Mucosa of descending colon (tissue), 3 donors: ENCODE measurements around the gene ARSG. TPM values are rescaled to one million over a fixed set of nuclear protein-coding genes. Genes with fewer than 3 reads are reported as not detected.
A peak's percentile ranks its signal among the peaks of the same experiment; 100 is the strongest.
"Not testable (repeated sequence)": the region's sequence is repeated elsewhere in the genome, so short reads cannot be mapped to it uniquely, and the experiment has no call there.

Experiments used
- ATAC-seq: fragments of 200-7000 bp; cut with Tn5 transposase; one replicate; pipeline ENCODE4 v1.9.1; 2020; ENCODE audit warnings: mild to moderate bottlenecking, moderate library complexity
- DNase-seq, 3 donors: peaks; one replicate each; pipeline ENCODE4 v3.0.0-alpha.2; 2020
- H3K36me3 ChIP-seq: fragments of 200-600 bp; one replicate; pipeline ENCODE4 v1.8.0; 2021; ENCODE audit warnings: low read depth, mild to moderate bottlenecking
- H3K4me1 ChIP-seq: fragments of 200-600 bp; one replicate; pipeline ENCODE4 v1.8.0; 2021; ENCODE audit warnings: low read depth, mild to moderate bottlenecking
- H3K4me3 ChIP-seq: fragments of 200-600 bp; one replicate; pipeline ENCODE4 v1.8.0; 2021; ENCODE audit warnings: mild to moderate bottlenecking
- H3K9me3 ChIP-seq: fragments of 200-600 bp; one replicate; pipeline ENCODE4 v1.8.0; 2021; ENCODE audit warnings: mild to moderate bottlenecking
- CTCF ChIP-seq: fragments of 200-600 bp; IDR thresholded peaks from one replicate; pipeline ENCODE4 v1.8.0; 2022; ENCODE audit warnings: antibody characterized with exemption, mild to moderate bottlenecking
- intact Hi-C, 2 donors: fragments of 100-400 bp; cut with DNase I in 1 of 2; cut with micrococcal nuclease in 1 of 2; formaldehyde crosslinking; loops; one replicate each; pipeline versions ENCODE4 v1.11.0 to v1.11.1; 2022; cut with DNase I, micrococcal nuclease
- total RNA-seq, 3 donors: library from RNA; stranded (reverse); fragmentation: NEBNext Ultra II Directional in 2 of 3; extraction: Animal tissue kit (Norgen Biotek cat#: 25700) in 2 of 3; gene quantifications; one replicate each; pipeline versions ENCODE4 v1.2.1 to v1.2.4, GENCODE V29; 2021 to 2023
- donor health status: DM: no; HTN: no; CAD: no; lungs with moderate emphysema.
- donor health status: DM: no; HTN: no; CAD: no.
- donor health status: DM: no; HTN: yes; CAD: no.

Gene ARSG
- total RNA-seq, 3 donors from 2014 or later = 1.7 to 3.1 (median 2.1) TPM

GRCh38 chr17:68353111-68353521 lies 61.8 kb downstream of the ARSG start:
- intact Hi-C loops = no loop called here
- H3K4me3 ChIP-seq = no peak overlapping the region
- H3K4me1 ChIP-seq = no peaks in the 10 kb centered on the region
- TF ChIP-seq CTCF = no peak
- no peaks in the 10 kb centered on the region for H3K36me3 ChIP-seq
- ATAC-seq = no peak
- no peaks in the 10 kb centered on the region for H3K9me3 ChIP-seq
- no peak for DNase-seq

- H3K9me3 ChIP-seq, intact Hi-C loops, DNase-seq, H3K36me3 ChIP-seq, H3K4me3 ChIP-seq, H3K4me1 ChIP-seq, ATAC-seq: not testable (repeated sequence)
Observed at GRCh38 chr17:68354311-68354710, 63.0 kb downstream of the ARSG start.

- H3K4me1 ChIP-seq, DNase-seq, ATAC-seq, H3K36me3 ChIP-seq, intact Hi-C loops, H3K4me3 ChIP-seq, H3K9me3 ChIP-seq: not testable (repeated sequence)
Observed at GRCh38 chr17:68355108-68355507, 63.8 kb downstream of the ARSG start.

- intact Hi-C loops = no loop called here
- DNase-seq (peak in 1 of 3 donors; percentile 37), ATAC-seq (peak; percentile 88)
- Histone ChIP-seq H3K4me3 (no peak overlapping the region), H3K9me3 (no peaks in the 10 kb centered on the region), H3K4me1 (no peaks in the 10 kb centered on the region), H3K36me3 (no peaks in the 10 kb centered on the region)
- no peak for TF ChIP-seq CTCF
Observed at GRCh38 chr17:68356520-68356919, 65.2 kb downstream of the ARSG start.

- intact Hi-C loops = no loop called here
- Histone ChIP-seq H3K4me3 (no peak overlapping the region), H3K9me3 (no peaks in the 10 kb centered on the region), H3K4me1 (no peaks in the 10 kb centered on the region), H3K36me3 (no peaks in the 10 kb centered on the region)
- DNase-seq (no peak), ATAC-seq (peak; percentile 34)
- TF ChIP-seq CTCF = no peak
Observed at GRCh38 chr17:68356949-68357455, 65.7 kb downstream of the ARSG start.

- Histone ChIP-seq H3K9me3 (no peaks in the 10 kb centered on the region), H3K4me1 (no peaks in the 10 kb centered on the region), H3K4me3 (no peak overlapping the region), H3K36me3 (no peaks in the 10 kb centered on the region)
- no peak for TF ChIP-seq CTCF
- ATAC-seq = no peak
- DNase-seq = no peak
- intact Hi-C loops = no loop called here
Observed at GRCh38 chr17:68357886-68358285, 66.6 kb downstream of the ARSG start.
